DOHH2 (cell line): Measurements from ENCODE around the gene NUDT16L1.

Experiments used
- EZH2phosphoT487 ChIP-seq: fragments of 200-600 bp; sonication (generic); IDR thresholded peaks from 2 replicates; pipeline ENCODE4 v1.6.1; 2017; ENCODE audit warnings: borderline replicate concordance, mild to moderate bottlenecking, antibody characterized with exemption, low read length, moderate library complexity, mixed read lengths
- TF ChIP-seq, protein P1 (sequence below): fragments of 200-600 bp; sonication (generic); IDR thresholded peaks from one replicate; pipeline ENCODE4 v1.5.1; 2014; ENCODE audit warnings: antibody characterized with exemption, mild to moderate bottlenecking, low read depth, low read length; ENCODE audit not compliant: poor library complexity, severe bottlenecking

DNA sequence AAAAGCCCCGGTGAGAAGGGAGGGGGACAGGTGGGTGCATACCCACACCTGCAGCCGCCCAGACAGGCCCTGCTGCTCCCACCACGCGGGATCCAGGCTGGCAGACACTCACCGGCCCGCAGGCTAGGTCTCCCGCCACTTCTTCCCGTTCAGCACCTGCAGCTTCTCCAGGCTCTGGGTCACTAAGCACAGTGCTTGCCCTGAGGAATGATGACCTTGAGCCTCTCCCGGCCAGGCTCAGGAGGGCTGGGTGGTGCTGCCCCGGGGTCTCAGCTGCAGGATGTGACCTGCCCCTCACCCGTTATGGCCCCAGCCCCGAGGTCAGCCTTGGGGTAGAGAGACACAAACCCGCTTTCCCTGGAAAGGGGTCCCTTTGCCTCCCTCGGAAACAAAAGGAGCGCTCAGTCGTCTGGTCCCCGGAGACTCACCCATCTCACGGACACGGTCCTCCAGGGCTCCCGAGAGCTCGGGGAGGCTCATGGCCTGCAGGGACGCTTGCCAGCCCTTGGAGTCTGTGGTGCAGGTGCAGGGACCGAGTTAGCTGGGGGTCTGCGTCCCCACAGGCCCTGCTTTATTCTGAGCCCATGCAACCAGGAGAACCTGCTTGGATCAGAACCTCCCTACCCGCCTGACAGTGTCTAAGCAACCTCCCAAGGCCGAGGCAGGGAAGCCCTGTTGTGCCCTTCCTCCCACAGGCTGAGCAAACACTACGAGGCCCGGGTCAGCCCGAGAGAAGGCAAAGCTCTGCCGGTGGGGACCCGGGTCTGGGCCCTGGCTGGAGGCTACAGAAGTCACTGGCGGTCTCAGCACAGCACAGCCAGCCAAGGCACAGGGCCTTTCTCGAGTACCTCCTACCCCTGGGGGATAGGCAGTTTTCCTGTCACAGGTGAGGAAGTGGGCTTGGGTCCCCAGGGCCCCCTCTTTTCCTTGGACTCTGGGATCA lies 3.8 kb downstream of the NUDT16L1 start:
- TF ChIP-seq, protein P1, sequence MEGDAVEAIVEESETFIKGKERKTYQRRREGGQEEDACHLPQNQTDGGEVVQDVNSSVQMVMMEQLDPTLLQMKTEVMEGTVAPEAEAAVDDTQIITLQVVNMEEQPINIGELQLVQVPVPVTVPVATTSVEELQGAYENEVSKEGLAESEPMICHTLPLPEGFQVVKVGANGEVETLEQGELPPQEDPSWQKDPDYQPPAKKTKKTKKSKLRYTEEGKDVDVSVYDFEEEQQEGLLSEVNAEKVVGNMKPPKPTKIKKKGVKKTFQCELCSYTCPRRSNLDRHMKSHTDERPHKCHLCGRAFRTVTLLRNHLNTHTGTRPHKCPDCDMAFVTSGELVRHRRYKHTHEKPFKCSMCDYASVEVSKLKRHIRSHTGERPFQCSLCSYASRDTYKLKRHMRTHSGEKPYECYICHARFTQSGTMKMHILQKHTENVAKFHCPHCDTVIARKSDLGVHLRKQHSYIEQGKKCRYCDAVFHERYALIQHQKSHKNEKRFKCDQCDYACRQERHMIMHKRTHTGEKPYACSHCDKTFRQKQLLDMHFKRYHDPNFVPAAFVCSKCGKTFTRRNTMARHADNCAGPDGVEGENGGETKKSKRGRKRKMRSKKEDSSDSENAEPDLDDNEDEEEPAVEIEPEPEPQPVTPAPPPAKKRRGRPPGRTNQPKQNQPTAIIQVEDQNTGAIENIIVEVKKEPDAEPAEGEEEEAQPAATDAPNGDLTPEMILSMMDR, result no peak
- no peak for TF ChIP-seq EZH2phosphoT487
